ENCODE measurements around the gene FSD1.
A peak's percentile ranks its signal among the peaks of the same experiment; 100 is the strongest.
"Not testable (repeated sequence)": the region's sequence is repeated elsewhere in the genome, so short reads cannot be mapped to it uniquely, and the experiment has no call there.

FSD1 gene

GRCh38 chr19:4304538-4305256, at the start of gene FSD1:
Gene FSD1 (plus strand): TSS chr19:4304598. CDS start chr19:4304747, 149 bp downstream.
- peak; percentile 32 to 80 for DNase-seq

DNA sequence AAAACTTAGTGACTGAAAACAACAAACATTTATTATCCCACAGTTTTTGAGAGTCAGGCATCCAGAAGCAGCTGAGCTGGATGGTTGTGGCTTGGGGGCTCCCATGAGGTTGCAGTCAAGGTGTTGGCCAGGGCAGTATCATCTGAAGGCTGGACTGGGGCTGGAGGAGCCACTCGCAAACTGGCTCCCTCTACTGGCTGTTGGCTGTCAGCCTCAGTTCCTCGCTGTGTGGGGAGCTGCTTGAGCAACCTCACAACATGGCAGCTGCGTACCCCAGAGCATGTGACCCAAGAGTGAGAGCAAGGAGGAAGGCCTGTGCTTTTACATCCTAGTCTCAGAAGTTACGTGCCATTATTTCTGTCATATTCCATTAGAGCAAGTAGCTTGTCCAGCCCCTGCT, 47.8 kb upstream of the FSD1 start:
- DNase-seq = no peak

DNA sequence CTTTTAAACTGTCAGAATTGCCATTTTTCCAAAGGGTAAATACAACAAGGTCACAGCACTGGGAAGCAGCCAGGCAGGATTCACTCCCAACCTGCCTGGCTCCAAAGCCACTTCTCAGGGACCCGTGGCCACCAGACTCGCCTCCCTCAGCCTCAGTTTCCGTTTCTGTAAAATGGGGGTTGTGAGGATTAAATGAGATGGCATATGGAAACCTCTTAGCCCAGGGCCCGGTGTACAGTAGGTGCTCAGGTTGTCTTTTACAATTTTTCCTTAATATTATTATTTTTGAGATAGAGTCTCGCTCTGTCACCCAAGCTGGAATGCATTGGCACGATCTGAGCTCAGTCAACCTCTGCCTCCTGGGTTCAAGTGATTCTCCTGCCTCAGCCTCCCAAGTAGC, 47.4 kb upstream of the FSD1 start:
- no peak for DNase-seq

- no peak for DNase-seq
These were observed 46.2 kb upstream of the FSD1 start for GRCh38 chr19:4258181-4258580.

GRCh38 chr19:4260613-4261191, 43.7 kb upstream of the FSD1 start:
- DNase-seq = no peak

- no peak for DNase-seq
These were observed 39.6 kb upstream of the FSD1 start for GRCh38 chr19:4264812-4265211.

GRCh38 chr19:4266253-4267000, 38.0 kb upstream of the FSD1 start:
- DNase-seq = no peak

DNA sequence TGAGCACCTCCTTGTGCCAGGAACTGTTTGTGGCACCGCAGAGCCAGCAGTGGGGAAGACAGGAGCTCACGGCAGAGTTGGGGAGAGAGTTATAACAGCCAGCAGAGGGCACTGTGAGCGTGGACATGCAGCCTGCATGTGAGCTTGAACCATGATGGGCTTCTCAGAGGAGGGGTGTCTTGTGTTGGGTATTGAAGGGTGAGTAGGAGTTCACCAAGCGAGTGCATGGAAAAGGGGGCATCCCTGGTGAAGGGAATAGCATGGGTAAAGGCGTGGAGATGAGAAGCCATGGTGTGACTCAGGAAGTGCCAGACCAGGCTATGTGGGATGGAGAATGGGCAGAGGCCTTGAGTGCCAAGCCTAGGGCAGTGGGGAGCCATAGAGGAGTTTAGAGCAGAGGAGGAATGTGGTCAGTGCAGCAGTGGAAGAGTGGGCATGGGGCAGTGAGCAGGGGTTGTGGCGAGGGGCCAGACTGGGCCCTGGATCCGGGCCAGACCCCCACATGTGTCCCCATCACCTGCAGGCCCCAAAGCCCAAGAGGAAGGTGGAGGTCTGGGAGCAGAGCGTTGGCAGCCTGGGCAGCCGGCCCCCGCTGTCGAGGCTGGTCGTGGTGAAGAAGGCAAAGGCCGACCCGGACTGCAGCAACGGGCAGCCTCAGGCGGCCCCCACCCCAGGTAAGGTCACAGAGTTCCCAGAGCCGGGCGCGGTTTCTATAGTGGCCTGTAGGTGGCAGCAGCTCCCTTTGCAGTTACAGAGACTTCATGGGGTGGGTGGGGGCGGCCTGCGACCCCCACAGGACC, 37.1 kb upstream of the FSD1 start:
- DNase-seq = peak; percentile 34 to 77

GRCh38 chr19:4267901-4268815, 36.2 kb upstream of the FSD1 start:
- no peak for DNase-seq

- DNase-seq = no peak
These were observed 35.5 kb upstream of the FSD1 start for GRCh38 chr19:4268816-4269430.

DNA sequence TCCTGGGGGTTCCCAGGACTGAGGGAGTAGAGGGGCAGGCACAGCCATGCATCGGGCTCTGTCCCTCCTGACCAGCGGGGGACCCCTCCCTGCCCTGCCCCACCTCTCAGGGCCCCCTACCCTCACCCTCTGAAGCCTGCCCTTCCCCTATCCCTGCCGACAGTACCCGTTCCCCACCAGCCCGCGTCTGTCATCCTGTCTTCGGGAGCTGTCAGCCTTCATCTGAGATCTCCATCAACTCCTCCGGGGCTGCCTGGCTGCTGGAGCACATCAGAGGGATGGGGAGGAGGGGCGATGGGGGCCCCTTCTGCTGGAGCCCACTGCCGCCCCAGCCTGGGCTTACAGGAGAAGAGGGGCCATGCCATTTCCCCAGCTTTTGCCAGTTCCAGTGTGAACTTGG, 31.5 kb upstream of the FSD1 start:
- DNase-seq = no peak

- not testable (repeated sequence) for DNase-seq
These were observed 30.1 kb upstream of the FSD1 start for GRCh38 chr19:4274321-4274686.

- no peak for DNase-seq
These were observed 27.2 kb upstream of the FSD1 start for GRCh38 chr19:4277191-4277696.

DNA sequence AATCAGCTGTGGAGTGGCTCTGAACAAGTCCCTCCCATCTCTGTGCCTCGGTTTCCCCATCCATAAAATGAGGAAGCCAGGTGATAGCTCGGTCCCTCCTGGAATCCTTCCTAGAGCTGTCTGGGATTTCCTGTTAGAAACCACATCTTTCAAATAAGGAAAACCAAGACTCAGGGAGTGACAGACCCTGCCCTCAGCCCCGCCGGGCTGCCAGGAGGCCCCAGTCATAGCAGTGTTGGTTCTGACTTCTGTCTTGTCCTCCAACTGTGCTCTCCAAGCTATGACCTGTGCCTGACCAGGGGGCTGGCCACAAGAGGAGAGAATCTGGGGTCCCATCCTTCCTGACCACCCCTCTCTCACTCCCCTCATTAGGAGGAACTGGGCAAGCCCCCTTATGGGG, 26.4 kb upstream of the FSD1 start:
- DNase-seq = no peak

DNA sequence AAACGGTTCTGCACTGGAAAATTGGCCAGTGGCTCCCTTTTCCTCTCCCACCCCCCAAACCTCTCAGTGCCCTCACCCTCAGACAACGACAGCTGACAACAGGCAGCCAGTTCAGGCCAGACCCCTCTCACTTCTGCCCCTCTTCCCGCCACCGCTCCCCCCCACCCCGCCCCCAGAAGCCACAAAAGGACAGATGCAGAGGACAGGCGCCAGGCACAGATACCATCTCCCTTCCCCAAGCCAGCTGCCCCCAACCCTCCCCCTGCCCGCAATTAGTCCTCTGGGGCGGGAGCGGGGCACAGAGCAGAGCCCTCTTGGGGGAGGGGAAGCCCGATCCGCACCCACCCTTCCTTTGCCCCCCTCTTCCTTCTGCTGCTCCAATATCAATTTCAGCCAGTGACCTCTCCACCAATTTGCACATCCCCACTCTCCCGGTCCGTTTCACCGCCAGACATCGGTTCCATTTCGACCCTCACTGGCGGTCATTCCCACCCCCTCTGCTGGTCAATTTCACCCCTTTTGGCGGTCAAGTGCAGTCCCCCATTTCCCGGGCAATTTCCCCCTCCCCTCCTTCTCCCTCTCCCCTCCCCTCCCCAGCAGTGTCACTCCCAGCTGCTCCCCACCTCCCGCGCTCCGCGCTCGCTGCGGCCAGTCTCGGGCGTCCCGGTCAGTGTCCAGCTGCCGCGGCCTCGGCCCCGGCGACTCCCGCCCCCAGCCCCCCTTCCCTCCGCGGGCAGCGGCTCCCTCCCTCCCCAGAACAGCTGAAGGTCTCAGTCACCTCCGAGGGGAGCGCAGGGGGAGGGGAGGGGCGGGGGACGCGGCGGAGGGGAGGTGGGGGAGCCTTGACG, 25.8 kb upstream of the FSD1 start, which contains the start of gene SHD:
Gene SHD (plus strand): TSS at position 848 of the 848 bp plus-strand sequence. CDS start 798 bp downstream, outside the sequence.
- DNase-seq = peak; percentile 45 to 70

- DNase-seq = no peak
These were observed 25.2 kb upstream of the FSD1 start for GRCh38 chr19:4279267-4279529.

DNA sequence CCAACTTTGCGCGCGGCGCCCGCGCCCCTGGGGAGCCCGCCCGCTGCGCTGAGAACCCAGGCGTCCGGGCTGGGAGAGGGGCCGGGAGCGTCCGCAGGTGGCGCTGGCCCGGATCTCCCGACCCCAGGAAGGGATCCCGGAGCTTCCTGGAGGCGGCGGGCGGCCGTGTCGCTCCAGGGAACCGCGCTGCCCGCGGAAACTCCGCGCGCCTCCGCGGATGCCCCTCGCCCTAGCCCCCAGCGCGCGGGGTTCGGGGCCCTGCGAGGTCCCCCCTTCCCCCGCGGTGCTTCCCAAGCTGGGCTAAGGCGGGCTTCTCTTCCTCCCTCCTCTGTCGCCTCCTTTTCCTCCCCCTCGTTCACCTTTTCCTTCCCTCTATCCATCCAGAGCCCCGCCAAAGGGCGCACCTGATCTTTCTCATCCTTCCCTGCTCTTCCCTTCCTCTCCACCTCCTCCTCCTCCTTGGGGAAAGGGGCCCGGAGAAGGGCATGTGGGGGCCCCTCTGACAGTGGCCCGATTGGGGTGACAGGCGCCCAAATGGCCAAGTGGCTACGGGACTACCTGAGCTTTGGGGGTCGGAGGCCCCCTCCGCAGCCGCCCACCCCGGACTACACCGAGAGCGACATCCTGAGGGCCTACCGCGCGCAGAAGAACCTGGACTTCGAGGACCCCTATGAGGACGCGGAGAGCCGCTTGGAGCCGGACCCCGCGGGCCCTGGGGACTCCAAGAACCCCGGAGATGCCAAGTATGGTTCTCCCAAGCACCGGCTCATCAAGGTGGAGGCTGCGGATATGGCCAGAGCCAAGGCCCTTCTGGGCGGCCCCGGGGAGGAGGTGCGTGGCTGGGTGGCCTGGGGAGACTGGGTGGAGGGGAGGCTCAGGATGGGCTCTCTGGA, 24.6 kb upstream of the FSD1 start:
- no peak for DNase-seq

- DNase-seq = peak in 1 of 2 experiments; percentile 29
These were observed 20.0 kb upstream of the FSD1 start for GRCh38 chr19:4284176-4284958.

DNA sequence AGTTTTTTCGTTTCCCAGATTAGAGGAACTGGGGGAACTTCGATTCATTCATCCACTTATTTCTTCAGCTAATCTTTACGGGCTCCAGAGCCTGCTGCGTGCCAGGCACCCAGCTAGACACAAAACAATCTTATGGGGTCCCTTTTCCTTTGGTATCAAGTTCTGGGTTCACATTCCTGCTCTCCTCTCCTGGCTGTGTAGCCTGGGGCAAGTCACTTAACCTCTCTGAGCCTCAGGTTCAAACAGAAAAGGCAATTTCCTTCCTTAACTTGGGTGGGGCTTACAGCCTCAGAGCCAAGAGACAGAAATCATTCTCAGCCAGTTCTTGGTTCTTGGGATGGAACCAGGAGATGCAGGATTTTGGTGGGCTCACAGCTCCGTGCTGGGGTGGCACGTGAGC, 19.4 kb upstream of the FSD1 start:
- no peak for DNase-seq
